H1 (cell line): ENCODE measurements around the gene MAP10. TPM values are rescaled to one million over a fixed set of nuclear protein-coding genes. Genes with fewer than 3 reads are reported as not detected.

Experiments
- BRCA1 ChIP-seq: IDR thresholded peaks from 2 replicates; pipeline ENCODE4 v1.6.1; 2012; ENCODE audit warnings: low read depth, low read length, improper control_type of control experiment
- polyA plus RNA-seq, 7 experiments: library from polyadenylated mRNA; depleted of rRNA in 3 of 7; stranded (reverse) in 5 of 7; unstranded in 2 of 7; fragments of >200 nt in 5 of 7; fragments of 200-250 nt in 2 of 7; gene quantifications; 1 replicate in 5 of 7; 2 replicates in 1 of 7; 4 replicates in 1 of 7; pipeline versions ENCODE4 v1.2.1 to v1.2.3, GENCODE V29; 2011 to 2013; ENCODE audit warnings: missing spikeins in 2 of 7, mixed read lengths in 2 of 7
- total RNA-seq: library from RNA; stranded (reverse); fragmentation: NEBNext Ultra II Directional; extraction: Animal tissue kit (Norgen Biotek cat#: 25700); gene quantifications from 2 replicates; pipeline ENCODE4 v1.2.1, GENCODE V29; 2021

The MAP10 gene
- total and polyA plus RNA-seq, 2 of the 8 experiments (the other 6 are each of a cell fraction or from before 2014, with no cell fraction given): 1.5 to 3.5 TPM

GRCh38 chr1:232813097-232813496, 7.9 kb downstream of the MAP10 start (continued):
- no peak for TF ChIP-seq BRCA1
